SK-N-SH (cell line): Measurements from ENCODE around the gene CDH12.

Experiments
- CTCF ChIP-seq: fragments of 200-600 bp; sonication (generic); IDR thresholded peaks from 2 replicates; pipeline ENCODE4 v1.6.1; 2017; ENCODE audit warnings: antibody characterized with exemption, mild to moderate bottlenecking, moderate library complexity
- EP300 ChIP-seq, 2 experiments: IDR thresholded peaks; 2 replicates each; pipeline versions ENCODE4 v1.4.0 to v1.6.1; 2012; ENCODE audit warnings: borderline replicate concordance in 1 of 2, low read depth in 1 of 2, low read length in 1 of 2
- EZH2phosphoT487 ChIP-seq: fragments of 200-600 bp; sonication (generic); IDR thresholded peaks from 2 replicates; pipeline ENCODE4 v1.6.1; 2017; ENCODE audit warnings: low read depth, mixed run types, mild to moderate bottlenecking, antibody characterized with exemption, moderate library complexity, borderline replicate concordance
- FOSL2 ChIP-seq: IDR thresholded peaks from 2 replicates; pipeline ENCODE4 v1.4.0; 2012; ENCODE audit warnings: low read depth, mild to moderate bottlenecking, moderate library complexity, borderline replicate concordance
- FOXJ3 ChIP-seq: sonication (generic); formaldehyde crosslinking; IDR thresholded peaks from 2 replicates; pipeline ENCODE4 v1.5.1; 2020; ENCODE audit warnings: mild to moderate bottlenecking, missing genetic modification reagents
- JUND ChIP-seq: IDR thresholded peaks from 2 replicates; pipeline ENCODE4 v1.4.0; 2012
- RAD21 ChIP-seq: IDR thresholded peaks from 2 replicates; pipeline ENCODE4 v1.6.1; 2012; ENCODE audit warnings: mild to moderate bottlenecking, low read length
- TCF12 ChIP-seq: IDR thresholded peaks from 2 replicates; pipeline ENCODE4 v1.4.0; 2012
- TEAD4 ChIP-seq: IDR thresholded peaks from 2 replicates; pipeline ENCODE4 v1.4.0; 2012; ENCODE audit warnings: mild to moderate bottlenecking, borderline replicate concordance; ENCODE audit not compliant: insufficient read depth
- YY1 ChIP-seq: IDR thresholded peaks from 2 replicates; pipeline ENCODE4 v1.4.0; 2012; ENCODE audit warnings: low read depth, mild to moderate bottlenecking

GRCh38 chr5:22351178-22351577, 502.0 kb downstream of the CDH12 start:
- no peak for TF ChIP-seq CTCF
- no peak for TF ChIP-seq JUND
- TF ChIP-seq YY1 = no peak
- no peak for TF ChIP-seq RAD21
- TF ChIP-seq EP300 (IDR thresholded peaks at IDR 0.05; ENCODE audit: borderline replicate concordance in 1 of 2, low read depth in 1 of 2, low read length in 1 of 2) = no peak
- TF ChIP-seq EZH2phosphoT487 = no peak
- no peak for TF ChIP-seq TEAD4
- TF ChIP-seq FOXJ3 (CRISPR knock-in tag) = no peak
- TF ChIP-seq TCF12 = no peak
- TF ChIP-seq FOSL2 = no peak
